ENCODE results near the gene POGZ. TPM values are rescaled to one million over a fixed set of nuclear protein-coding genes. Genes with fewer than 3 reads are reported as not detected.
A peak's percentile ranks its signal among the peaks of the same experiment; 100 is the strongest.
"Not testable (repeated sequence)": the region's sequence is repeated elsewhere in the genome, so short reads cannot be mapped to it uniquely, and the experiment has no call there.

POGZ gene
- total RNA-seq, 6 experiments from 2014 or later: 34.9 to 40.3 (median 37.9) TPM

GRCh38 chr1:151455966-151456365 is 3.3 kb downstream of the POGZ start:
- H3K27me3 Mint-ChIP-seq (ENCODE audit: insufficient read depth): no peaks in the 10 kb centered on the region; the same call in 1 of the 2 replicates
- TF ChIP-seq CTCF (IDR thresholded peaks at IDR 0.05): no peak
- H3K27ac Mint-ChIP-seq: no peak overlapping the region

GRCh38 chr1:151455231-151455630 is 4.1 kb downstream of the POGZ start:
- Mint-ChIP-seq H3K4me3 (no peak overlapping the region), H3K27ac (no peak overlapping the region), H3K9me3 (no peaks in the 10 kb centered on the region), H3K36me3 (ENCODE audit: low read depth) (peaks cover 5% of the 10 kb centered on the region; the same call in 1 of the 2 replicates), H3K4me1 (ENCODE audit: low read depth) (peaks cover 18% of the 10 kb centered on the region), H3K27me3 (ENCODE audit: insufficient read depth) (no peaks in the 10 kb centered on the region; the same call in 1 of the 2 replicates)
- DNase-seq: no peak
- no peak for TF ChIP-seq CTCF (IDR thresholded peaks at IDR 0.05)

More at GRCh38 chr1:151455966-151456365, 3.3 kb downstream of the POGZ start:
- H3K4me1 Mint-ChIP-seq (ENCODE audit: low read depth): peaks cover 18% of the 10 kb centered on the region
- H3K4me3 Mint-ChIP-seq: no peak overlapping the region; the same call in 1 of the 2 replicates
- H3K9me3 Mint-ChIP-seq: no peaks in the 10 kb centered on the region
- DNase-seq: no peak
- peaks cover 5% of the 10 kb centered on the region; the same call in 1 of the 2 replicates for H3K36me3 Mint-ChIP-seq (ENCODE audit: low read depth)

GRCh38 chr1:151447696-151448095 is 11.6 kb downstream of the POGZ start:
- Mint-ChIP-seq H3K4me1 (ENCODE audit: low read depth) (peaks cover 28% of the 10 kb centered on the region), H3K27me3 (ENCODE audit: insufficient read depth) (no peaks in the 10 kb centered on the region), H3K9me3 (no peaks in the 10 kb centered on the region), H3K4me3 (no peak overlapping the region), H3K27ac (no peak overlapping the region), H3K36me3 (ENCODE audit: low read depth) (no peaks in the 10 kb centered on the region; the same call in 1 of the 2 replicates)
- no peak for TF ChIP-seq CTCF (IDR thresholded peaks at IDR 0.05)
- DNase-seq: no peak

- H3K9me3 Mint-ChIP-seq: no peaks in the 10 kb centered on the region
- H3K4me1 Mint-ChIP-seq (ENCODE audit: low read depth): peaks cover 32% of the 10 kb centered on the region
- TF ChIP-seq CTCF (IDR thresholded peaks at IDR 0.05): no peak
- H3K27ac Mint-ChIP-seq: peak overlapping the region; percentile 42; the same call in 1 of the 2 replicates
- DNase-seq: no peak
- no peak overlapping the region for H3K4me3 Mint-ChIP-seq
- H3K27me3 Mint-ChIP-seq (ENCODE audit: insufficient read depth): no peaks in the 10 kb centered on the region
- H3K36me3 Mint-ChIP-seq (ENCODE audit: low read depth): no peaks in the 10 kb centered on the region
These were observed 14.5 kb downstream of the POGZ start for GRCh38 chr1:151444783-151445177.

DNA sequence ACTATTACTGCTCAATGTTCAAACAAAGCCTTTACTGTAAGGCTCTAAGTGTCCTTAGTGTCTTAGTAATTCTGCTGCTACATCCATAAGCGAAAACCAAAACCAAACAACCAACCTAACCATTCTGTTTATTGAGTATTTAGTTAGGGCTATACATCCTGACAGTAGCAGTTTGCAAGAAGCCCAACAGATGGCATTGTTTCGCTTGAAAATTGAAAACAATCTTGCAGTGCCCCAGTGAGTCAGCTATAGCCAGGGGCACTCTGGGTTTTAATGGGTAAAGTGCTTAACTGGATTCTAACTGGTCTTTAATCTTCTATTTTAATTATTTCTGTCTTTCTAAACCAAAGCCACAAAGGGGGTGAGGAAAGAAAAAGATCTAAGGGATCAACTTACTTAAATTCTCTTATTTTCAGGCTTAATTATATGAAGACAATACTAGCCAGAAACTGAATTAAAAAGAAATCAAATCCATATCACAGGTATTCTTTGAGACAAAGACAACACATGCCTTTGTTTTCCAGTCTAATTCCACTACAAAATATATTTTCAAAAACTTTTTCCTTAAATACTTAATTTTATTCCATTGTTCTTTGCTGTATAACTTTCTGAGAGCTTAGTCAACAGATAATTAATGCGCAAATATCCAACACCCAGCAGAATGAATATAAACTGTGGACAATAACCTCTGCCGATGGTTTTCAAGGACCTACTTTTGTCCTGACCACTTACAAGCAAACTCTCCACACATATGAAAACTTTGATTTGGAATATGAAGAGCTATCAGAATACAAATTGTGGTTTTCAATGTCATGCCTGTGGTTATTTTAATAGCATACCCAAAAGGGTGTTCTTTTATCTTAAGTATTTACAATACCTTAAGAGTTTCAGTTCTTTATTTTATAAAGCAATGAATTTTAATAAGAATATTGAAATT is 15.2 kb downstream of the POGZ start:
- TF ChIP-seq CTCF (IDR thresholded peaks at IDR 0.05): peak; percentile 86
- DNase-seq: peak; percentile 87
- peaks cover 32% of the 10 kb centered on the region for H3K4me1 Mint-ChIP-seq (ENCODE audit: low read depth)
- no peaks in the 10 kb centered on the region for H3K9me3 Mint-ChIP-seq
- no peaks in the 10 kb centered on the region for H3K36me3 Mint-ChIP-seq (ENCODE audit: low read depth)
- no peaks in the 10 kb centered on the region for H3K27me3 Mint-ChIP-seq (ENCODE audit: insufficient read depth)
- H3K27ac Mint-ChIP-seq: no peak overlapping the region
- no peak overlapping the region for H3K4me3 Mint-ChIP-seq

DNA sequence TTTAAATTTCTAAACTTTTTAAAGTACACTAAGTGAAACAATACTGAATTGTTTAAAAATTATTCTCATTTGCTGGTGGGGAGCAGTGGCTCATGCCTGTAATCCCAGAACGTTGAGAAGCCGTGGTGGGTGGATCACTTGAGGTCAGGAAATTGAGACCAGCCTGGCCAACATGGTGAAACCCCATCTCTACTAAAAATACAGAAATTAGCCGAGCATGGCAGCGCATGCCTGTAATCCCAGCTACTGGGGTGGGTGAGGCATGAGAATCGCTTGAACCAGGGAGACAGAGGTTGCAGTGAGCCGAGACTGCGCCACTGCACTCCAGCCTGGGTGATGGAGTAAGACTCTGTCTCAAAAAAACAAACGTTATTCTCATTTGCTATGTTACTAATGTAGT is 21.9 kb downstream of the POGZ start:
- not testable (repeated sequence) for H3K4me3 Mint-ChIP-seq; DNase-seq; H3K27me3 Mint-ChIP-seq (ENCODE audit: insufficient read depth); H3K9me3 Mint-ChIP-seq; H3K36me3 Mint-ChIP-seq (ENCODE audit: low read depth); H3K27ac Mint-ChIP-seq
- H3K4me1 Mint-ChIP-seq (ENCODE audit: low read depth): peaks cover 24% of the 10 kb centered on the region

Data from HFFc6 (cell line).